SIG-M5 (cell line): ENCODE measurements around the gene SHOX.
"Not testable (repeated sequence)": the region's sequence is repeated elsewhere in the genome, so short reads cannot be mapped to it uniquely, and the experiment has no call there.

ENCODE experiments used
- DNase-seq: peaks from one replicate; lab custom pipeline; 2025; lab: John Stamatoyannopoulos, UW

The SHOX gene

DNA sequence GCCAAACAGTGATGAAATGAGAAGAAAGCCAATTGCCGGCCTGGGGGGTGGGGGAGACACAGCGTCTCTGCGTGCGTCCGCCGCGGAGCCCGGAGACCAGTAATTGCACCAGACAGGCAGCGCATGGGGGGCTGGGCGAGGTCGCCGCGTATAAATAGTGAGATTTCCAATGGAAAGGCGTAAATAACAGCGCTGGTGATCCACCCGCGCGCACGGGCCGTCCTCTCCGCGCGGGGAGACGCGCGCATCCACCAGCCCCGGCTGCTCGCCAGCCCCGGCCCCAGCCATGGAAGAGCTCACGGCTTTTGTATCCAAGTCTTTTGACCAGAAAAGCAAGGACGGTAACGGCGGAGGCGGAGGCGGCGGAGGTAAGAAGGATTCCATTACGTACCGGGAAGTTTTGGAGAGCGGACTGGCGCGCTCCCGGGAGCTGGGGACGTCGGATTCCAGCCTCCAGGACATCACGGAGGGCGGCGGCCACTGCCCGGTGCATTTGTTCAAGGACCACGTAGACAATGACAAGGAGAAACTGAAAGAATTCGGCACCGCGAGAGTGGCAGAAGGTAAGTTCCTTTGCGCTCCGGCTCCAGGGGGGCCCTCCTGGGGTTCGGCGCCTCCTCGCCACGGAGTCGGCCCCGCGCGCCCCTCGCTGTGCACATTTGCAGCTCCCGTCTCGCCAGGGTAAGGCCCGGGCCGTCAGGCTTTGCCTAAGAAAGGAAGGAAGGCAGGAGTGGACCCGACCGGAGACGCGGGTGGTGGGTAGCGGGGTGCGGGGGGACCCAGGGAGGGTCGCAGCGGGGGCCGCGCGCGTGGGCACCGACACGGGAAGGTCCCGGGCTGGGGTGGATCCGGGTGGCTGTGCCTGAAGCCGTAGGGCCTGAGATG is at the start of gene SHOX:
SHOX (plus strand) TSS at position 180 of the 885 bp plus-strand sequence; CDS start at position 287, 107 bp downstream.
- DNase-seq: no peak

DNA sequence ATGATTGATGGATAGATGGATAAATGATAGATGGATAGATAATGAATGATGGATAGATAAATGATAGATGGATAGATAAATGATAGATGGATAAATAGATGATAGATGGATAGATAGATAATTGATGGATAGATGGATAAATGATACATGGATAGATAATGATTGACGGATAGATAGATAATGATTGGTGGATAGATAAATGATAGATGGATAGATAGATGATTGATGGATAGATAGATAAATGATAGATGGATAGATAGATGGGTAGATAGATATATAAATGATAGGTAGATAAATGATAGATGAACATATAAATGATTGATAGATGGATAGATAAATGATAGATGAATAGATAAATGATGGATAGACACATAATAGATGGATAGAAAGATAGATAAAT is 49.5 kb upstream of the SHOX start:
- no peak for DNase-seq

DNA sequence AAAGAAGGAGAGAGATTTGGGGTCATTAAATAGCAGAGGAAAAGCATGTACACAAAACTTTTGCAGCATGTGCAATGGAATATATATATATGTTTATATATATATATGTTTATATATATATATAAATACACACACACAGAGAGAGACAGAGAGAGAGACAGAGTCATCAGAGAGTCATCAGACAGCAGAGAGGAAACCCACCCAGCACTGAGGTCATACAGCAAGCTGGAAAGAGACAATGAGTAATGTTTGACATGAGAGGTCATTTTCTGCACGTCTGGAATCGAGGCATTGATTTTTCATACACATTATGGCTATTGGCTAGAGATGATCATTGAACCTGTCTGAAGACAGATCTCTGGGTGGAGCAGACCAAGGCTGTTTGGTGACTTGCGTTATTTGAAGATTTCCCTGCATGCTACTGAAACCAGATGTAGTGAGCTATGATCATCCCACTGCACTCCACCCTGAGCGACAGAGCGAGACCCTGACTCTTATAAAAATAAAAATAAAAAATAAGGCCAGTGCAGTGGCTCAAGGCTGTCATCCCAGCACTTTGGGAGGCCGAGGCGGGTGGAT is 48.8 kb upstream of the SHOX start:
- DNase-seq: no peak

DNA sequence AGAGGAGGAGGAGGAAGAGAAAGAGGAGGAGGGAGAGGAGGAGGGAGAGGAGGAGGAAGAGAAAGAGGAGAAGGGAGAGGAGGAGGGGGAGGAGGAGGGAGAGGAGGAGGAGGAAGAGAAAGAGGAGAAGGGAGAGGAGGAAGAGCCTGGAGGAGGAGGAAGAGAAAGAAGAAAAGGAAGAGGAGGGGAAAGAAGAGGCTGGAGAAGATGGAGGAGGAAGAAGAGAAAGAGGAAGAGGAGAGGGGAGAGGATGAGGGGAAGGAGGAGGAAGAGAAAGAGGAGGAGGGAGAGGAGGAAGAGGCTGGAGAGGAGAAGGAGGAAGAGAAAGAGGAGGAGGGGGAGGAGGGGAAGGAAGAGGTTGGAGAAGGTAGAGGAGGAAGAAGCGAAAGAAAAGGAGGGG is 46.0 kb upstream of the SHOX start:
- no peak for DNase-seq

DNA sequence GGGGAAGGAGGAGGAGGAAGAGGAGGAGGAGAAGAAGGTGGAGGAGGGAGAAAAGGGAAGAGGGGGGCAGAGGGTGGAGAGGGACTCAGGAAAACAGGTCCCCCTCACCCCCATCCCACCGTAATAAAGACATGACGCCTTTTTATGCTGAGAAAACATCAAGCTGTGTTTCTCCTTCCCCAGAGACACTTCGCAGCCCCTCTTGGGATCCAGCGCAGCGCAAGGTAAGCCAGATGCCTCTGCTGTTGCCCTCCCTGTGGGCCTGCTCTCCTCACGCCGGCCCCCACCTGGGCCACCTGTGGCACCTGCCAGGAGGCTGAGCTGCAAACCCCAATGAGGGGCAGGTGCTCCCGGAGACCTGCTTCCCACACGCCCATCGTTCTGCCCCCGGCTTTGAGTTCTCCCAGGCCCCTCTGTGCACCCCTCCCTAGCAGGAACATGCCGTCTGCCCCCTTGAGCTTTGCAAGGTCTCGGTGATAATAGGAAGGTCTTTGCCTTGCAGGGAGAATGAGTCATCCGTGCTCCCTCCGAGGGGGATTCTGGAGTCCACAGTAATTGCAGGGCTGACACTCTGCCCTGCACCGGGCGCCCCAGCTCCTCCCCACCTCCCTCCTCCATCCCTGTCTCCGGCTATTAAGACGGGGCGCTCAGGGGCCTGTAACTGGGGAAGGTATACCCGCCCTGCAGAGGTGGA is 45.3 kb upstream of the SHOX start:
- no peak for DNase-seq

DNA sequence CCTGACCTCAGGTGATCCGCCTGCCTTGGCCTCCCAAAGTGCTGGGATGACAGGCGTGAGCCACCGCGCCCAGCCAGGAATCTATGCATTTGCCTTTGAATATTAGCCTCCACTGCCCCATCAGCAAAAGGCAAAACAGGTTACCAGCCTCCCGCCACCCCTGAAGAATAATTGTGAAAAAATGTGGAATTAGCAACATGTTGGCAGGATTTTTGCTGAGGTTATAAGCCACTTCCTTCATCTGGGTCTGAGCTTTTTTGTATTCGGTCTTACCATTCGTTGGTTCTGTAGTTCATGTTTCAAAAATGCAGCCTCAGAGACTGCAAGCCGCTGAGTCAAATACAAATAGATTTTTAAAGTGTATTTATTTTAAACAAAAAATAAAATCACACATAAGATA is 44.2 kb upstream of the SHOX start:
- no peak for DNase-seq

DNA sequence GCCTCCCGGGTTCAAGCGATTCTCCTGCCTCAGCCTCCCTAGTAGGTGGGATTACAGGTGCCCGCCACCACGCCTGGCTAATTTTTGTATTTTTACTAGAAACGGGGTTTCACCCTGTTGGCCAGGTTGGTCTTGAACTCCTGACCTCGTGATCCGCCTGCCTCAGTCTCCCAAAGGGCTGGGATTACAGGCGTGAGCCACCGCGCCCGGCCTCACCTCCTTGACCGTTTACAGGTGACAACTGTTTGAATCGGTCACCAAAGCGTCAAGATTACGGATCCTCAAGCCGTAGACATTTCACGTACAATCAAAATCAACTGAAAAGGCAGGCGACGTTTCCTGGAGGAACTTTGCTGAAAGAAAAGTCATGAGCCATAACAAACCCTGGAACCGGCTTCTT is 41.3 kb upstream of the SHOX start:
- DNase-seq: not testable (repeated sequence)

DNA sequence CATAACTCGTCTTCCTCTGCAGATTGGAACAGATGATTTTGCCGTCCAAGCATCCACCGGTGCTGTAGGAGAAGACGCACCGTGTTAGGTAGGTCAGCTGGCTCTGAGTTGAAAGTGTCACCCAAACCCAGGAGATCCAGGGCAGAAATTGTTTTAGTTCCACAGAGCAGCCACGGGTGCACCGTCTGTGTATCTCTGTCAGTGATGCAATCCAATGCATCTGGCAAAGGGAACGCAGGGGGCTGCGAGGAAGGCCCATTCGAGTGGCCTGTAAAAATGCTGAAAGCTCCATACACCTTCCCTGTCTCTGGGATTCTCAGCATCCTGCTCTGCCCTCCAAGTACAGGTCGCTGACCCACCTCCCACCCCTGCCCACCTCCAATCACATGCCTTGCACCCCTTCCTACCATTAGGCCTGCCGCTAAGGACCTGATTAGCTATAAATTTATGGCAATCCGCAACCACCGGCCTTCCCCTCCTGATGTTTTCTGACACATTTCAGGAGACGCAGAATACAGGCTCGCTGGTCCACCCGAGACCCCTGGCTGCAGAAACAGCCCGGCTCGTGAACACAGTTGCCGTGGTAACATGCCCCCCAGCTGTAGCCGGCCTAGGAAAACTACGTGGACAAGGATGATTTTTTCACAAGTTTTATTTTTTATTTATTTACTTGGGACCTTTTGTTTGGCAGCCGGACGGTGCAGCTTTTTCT is 39.7 kb upstream of the SHOX start:
- no peak for DNase-seq

DNA sequence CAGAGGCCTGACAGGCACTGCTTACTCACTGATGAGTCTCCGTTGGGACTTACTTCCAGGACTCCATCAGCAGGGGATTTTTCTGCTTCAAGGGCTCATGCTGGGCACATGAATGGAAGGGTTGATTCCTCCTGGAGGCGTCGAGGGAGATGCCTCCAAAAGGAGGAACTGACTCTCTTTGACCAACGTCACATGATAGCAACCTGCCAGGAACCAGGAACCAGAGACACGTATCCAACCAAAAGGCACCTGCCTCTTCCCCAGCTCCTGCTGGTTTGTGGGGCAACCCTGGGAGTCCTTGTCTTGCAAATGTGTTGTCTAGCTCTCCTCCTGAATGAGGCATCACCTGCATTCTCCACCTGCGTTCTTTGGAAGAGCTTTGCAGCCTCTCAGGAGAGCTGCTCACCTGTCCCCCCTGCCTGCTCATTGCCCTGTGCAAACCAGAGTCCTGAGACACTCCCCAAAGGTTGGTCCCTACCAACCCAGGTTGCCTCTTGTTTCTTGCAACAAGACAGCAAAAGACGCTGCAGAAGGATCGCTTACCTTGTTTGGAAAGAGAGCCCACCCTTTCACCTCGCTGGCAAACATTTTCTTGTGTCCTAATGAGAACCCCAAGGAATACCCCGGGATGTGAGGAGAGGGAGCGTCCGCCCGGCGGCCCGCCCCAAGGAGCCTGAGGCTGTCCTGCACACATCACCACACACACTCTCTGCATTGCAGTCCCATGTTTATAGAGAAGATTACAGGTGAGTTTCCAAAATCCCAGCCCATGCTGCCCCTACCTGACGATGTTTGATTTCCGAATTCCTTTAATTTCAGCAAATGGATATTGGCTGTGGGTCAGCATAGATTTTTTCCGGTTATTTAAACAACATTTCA is 30.5 kb upstream of the SHOX start:
- no peak for DNase-seq

DNA sequence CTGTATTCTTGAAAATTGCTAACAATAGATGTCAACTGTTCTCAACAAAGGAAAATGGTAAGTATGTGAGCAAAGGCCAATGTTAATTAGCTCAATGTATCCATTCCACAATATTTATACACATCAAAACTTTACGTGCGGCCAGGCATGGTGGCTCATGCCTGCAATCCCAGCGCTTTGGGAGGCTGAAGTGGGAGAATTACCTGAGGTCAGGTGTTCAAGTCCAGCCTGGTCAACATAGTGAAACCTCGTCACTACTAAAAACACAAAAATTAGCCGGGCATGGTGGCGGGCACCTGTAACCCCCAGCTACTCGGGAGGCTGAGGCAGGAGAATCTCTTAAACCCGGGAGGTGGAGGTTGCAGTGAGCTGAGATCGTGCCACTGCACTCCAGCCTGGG is 27.6 kb upstream of the SHOX start:
- not testable (repeated sequence) for DNase-seq

DNA sequence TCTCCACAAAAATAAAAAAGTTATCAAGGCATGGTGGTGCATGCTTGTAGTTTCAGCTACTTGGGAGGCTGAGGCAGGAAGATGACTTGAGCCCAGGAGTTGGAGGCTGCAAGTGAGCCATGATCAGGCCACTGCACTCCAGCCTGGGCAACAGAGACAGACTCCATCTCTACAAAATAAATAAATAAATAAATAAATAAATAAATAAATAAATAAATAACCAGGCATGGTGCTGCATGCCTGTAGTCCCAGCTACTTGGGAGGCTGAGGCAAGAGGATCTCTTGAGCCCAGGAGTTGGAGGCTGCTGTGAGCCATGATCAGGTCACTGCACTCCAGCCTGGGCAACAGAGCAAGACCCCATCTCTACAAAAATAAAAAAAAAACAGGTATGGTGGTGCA is 26.0 kb upstream of the SHOX start:
- DNase-seq: not testable (repeated sequence)

DNA sequence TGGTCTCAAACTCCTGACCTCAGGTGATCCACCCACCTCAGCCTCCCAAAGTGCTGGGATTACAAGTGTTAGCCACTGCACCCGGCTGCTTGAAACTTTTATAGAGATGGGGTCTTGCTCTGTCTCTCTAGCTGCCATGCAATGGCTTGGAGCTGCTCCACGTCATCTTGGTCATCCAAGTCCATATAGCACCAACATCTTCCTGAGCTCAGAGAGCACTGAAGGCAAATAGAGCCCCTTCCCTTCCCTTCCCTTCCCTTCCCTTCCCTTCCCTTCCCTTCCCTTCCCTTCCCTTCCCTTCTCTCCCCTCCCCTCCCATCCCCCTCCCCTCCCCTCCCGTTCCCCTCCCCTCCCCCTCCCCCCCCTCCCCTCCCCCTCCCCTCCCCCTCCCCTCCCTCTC is 22.5 kb upstream of the SHOX start:
- DNase-seq: not testable (repeated sequence)

DNA sequence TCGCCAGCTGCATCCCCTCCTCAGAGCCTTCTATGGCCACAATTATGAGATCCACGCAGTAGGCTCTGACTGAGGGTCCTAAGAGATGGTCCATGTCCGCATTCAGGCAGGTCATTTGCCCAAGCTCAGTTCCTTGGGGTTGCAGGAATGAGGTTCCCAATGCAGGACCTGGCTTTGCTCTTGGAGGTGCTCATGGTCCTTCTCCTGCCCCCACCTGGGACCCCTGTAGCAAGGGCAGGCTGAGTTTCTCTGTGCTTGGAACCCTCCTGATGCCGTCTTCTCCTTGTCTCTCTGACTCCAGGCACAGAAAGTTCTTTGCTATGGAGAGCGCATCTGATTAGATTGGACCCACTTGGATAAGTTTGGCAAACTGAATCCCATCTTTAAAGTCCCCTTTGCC is 16.5 kb upstream of the SHOX start:
- DNase-seq: no peak

DNA sequence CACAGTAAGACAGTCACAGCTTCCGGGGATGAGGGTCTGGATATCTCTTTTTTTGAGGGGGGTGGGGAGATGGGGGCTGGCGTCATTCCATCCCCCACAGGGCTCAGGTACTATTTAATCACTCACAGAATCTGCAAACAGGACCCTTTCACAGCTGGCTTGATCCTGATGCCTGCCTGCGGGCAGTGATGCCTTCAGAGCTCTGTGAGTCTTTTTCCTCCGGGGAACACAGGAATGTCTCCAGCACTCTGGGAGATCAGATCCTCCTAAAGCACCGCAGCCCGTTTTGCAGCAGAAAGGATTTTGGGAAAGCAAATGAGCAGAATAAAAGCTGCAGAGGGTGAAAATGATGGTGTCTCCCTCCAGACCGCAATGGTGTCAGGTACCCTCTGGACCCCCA is 13.2 kb upstream of the SHOX start:
- no peak for DNase-seq

DNA sequence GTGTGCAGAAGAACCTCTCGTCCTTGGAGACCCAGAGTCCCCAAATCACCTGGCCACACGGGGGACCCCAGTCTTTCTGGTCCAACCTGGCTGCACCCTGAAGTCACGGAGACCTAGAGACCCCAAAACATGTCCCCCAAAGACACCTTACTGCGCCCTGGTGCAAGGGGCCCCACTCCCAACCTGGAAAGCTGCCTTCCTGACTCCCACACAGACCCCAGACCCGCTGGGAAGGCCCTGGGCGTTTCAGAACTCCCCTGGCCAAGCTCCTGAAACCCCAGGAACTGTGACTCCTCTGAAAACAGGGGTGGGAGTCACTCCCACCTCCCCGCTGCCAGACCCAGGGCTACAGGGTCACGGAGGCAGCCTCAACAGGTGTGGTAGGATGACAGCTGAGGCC is 12.7 kb upstream of the SHOX start:
- DNase-seq: no peak

DNA sequence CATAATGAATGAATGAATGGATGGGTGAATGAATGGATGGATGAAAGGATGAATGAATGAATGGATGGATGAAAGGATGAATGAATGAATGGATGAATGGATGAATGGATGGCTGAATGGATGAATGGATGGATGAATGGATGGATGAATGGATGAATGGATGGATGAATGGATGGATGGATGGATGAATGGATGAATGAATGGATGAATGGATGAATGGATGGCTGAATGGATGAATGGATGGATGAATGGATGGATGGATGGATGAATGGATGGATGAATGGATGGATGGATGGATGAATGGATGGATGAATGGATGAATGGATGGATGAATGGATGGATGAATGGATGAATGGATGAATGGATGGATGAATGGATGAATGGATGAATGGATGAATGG is 12.3 kb upstream of the SHOX start:
- DNase-seq: not testable (repeated sequence)

DNA sequence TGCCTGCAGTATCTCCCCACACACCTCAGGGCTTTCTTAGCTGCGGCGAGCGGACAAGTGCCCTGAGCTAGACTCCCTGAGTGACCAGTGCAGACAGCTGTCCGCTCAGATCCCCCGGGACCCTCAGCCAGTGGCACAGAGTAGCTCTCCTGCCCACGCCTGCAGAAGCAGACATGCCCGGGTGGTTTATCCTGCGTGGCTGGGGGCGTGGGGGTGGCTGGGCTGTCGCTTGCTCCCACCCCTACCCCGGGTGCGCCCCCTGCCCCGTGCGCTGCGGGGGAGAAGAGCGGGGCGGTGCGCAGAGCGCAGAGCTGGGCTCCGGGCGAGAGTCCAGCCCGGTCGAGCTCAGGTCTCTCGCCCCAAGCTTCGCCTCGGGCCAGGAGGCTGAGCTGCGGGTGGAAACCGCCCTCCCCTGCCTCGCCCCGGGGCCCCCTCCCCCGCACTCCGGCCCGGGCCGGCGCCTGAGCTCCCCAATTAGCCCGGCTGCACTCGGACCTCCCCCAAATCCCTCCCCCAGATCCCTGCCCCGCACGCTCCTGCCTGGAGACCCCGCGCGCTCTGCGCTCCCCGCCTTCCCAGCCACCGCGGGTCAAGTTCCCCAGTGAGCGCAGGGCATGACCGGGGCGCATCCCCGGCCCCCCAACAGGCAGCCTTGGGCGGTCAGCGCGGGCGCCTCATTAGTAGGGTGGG is 11.7 kb upstream of the SHOX start:
- DNase-seq: no peak

DNA sequence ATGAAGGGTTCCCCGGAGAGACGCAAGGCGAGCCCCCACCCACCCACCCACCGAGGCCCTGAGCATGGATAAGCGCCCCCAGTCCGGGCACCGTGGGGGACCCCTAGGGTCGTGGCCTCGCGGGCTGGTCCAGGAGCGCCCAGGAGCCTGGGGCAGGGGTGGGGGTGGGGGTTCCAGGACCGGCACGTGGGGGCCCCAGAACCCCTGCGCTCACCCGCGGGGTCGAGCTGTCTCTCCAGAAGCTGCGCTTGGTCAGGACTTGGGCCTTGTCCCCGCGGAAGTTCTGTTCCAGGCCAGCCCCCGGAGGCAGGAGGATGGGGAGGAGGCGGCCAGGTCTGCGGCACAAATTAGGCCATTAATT is 11.2 kb upstream of the SHOX start:
- DNase-seq: no peak

DNA sequence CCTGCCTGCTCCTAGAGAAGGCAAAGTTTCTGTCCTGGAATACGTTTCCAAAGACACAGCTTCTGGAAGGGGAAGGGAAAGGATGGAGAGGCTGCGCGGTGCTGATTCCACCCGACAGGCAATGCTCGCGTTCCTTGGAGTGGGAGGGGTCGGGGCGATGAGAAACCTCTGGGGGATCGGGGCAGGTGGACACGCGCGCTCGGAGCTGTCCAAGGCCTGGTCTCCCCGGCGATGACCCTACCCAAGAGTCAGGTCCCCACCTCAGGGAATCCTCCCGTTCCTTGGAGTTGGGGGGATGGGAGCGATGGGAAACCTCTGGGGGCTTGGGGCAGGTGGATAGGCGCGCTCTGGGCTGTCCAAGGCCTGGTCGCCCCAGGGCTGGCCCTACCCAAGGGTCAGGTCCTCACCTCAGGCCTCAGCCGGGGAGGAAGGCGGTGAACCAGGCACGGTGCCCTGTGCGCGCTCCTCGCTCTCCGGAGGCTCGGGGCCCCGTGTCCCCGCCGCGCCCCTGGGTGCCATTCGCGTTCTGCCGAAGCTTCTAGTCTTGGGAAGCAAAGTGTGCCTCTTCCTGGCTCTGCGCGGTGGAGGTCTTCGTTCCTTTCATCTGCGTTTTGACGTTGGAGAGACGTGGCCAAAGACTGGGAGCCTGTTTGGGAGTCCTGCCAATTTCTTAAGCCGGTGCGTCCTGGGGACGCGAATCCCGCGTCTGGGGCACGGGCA is 10.6 kb upstream of the SHOX start:
- no peak for DNase-seq
